ES-I3 (cell line): ENCODE data around the gene CHST8.
"Not testable (repeated sequence)": the region's sequence is repeated elsewhere in the genome, so short reads cannot be mapped to it uniquely, and the experiment has no call there.

ENCODE experiments used
- H3K36me3 ChIP-seq: 2 replicates; pipeline ENCODE4 v1.6.1; 2013; ENCODE audit warnings: mild to moderate bottlenecking, low read length, control low read depth, moderate library complexity; ENCODE audit not compliant: insufficient read depth
- H3K4me1 ChIP-seq: 2 replicates; pipeline ENCODE4 v1.6.1; 2013; ENCODE audit warnings: mild to moderate bottlenecking, control low read depth, low read length; ENCODE audit not compliant: insufficient read depth
- H3K9ac ChIP-seq: 2 replicates; pipeline ENCODE4 v1.6.1; 2013; ENCODE audit warnings: low read depth, mild to moderate bottlenecking, low read length, moderate library complexity
- H3K9me3 ChIP-seq: 2 replicates; pipeline ENCODE4 v1.6.1; 2013; ENCODE audit warnings: mild to moderate bottlenecking, low read length, moderate library complexity; ENCODE audit not compliant: control insufficient read depth, insufficient read depth

CHST8 gene

DNA sequence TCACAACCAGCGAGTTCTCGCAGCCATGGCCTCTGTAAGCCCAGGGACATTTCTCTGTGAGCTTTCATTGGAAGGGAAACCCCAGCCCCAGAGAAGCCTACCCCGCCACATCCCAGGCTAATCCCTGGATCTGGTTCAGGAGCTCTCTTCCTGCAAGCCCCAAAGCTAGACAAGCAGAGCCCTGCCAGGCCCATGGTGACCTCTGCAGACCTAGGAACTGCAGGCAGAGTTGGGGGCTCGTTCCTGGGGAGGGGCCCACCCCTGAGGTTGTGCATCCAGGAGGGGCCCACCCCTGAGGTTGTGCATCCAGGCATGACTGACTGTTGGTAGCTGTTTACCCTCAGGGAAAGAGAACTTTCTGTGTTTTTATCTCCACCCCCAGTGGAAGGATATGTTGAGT is 196.7 kb downstream of the CHST8 start:
- H3K4me1 ChIP-seq, result peaks cover 4% of the 10 kb centered on the region; the same call in 1 of the 2 replicates

DNA sequence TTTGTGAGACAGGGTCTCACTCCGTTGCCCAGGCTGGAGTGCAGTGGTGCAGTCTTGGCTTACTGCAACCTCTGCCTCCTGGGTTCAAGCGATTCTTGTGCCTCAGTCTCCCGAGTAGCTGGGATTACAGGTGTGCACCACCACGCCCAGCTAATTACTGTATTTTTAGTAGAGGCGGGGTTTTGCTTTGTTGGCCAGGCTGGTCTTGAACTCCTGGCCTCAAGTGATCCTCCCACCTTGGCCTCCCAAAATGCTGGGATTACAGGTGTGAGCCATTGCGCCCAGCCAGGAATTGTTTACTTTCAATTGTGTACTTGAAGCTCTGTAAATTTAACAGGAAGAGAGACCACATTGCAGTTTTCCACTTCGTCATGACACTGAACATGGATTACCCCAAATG is 197.3 kb downstream of the CHST8 start:
- 0 out of 2 replicates have a peak overlapping the region, but pooled peaks have one; percentile 74 for H3K9ac ChIP-seq
- not testable (repeated sequence) for H3K36me3 ChIP-seq, H3K4me1 ChIP-seq, H3K9me3 ChIP-seq

More for the DNA sequence above, 196.7 kb downstream of the CHST8 start:
- Histone ChIP-seq H3K36me3 (no peaks in the 10 kb centered on the region), H3K9ac (no peak overlapping the region), H3K9me3 (no peaks in the 10 kb centered on the region; the same call in 1 of the 2 replicates)

DNA sequence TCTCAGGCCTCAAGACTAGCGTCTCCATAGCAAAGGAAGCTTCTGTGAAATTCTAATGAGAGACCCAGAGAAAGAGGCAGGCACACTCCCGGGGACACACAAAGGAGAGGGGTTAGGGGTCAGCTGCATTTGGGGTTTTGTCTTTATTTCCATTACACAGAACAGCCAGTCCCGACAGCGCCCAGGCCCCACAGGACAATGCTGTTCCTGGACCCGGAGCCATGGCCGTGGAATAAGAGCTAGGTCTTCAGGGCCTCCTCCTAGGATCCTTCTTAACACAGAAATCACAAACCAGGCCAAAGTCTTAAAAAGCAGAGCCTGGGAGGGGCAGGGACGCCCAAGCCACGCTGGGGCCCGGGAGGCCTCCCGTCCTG is 197.7 kb downstream of the CHST8 start:
- no peaks in the 10 kb centered on the region; the same call in 1 of the 2 replicates for H3K9me3 ChIP-seq
- H3K9ac ChIP-seq, result peak overlapping the region; percentile 74
- peaks cover 4% of the 10 kb centered on the region; the same call in 1 of the 2 replicates for H3K4me1 ChIP-seq
- H3K36me3 ChIP-seq, result no peaks in the 10 kb centered on the region

DNA sequence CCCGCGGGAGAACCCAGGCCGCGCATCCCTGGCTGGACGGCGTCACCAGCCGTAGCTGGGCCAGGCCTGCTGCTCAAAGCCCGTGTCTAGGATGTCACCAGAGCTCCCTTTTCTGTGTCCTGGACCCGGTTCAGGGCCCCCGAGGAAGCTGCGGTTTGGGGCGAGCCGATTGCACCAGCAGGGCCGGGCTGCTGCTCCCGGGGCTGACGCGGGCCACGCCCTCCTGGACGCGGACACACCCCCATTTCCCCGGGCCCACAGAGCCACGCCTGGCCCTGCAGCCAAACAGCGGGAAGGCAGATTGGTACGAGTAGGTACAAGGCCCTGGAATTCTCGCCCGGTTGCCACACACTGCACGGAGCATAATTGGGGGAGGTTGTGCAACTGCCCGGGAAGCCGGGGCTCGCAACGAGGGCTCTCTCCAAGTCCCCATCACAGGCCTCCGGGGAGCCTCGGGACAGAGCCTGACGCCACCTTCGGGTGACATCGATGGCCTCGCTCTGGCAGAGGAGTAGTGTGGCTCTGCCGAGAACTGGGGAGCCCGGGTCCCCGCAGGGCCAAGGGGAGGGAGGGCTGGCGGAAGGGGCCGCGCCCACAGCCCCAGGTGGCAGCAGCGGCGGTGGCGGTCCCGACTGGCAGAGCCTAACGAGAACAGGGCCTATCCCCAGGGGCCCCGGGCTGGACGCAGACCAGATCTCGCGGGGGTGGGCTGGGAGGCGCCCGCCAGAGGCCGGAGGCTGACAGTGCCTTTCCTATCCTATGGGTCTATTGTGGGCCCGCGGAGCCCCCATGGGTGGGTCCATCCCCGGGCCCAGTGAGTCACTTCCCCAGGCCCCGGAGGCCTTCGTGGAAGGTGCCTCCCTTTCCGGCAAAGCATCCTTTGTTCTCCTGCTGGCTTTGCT is 198.4 kb downstream of the CHST8 start:
- no peaks in the 10 kb centered on the region; the same call in 1 of the 2 replicates for H3K9me3 ChIP-seq
- H3K36me3 ChIP-seq, result no peaks in the 10 kb centered on the region
- H3K9ac ChIP-seq, result peak overlapping the region; percentile 74
- H3K4me1 ChIP-seq, result peaks cover 4% of the 10 kb centered on the region; the same call in 1 of the 2 replicates

DNA sequence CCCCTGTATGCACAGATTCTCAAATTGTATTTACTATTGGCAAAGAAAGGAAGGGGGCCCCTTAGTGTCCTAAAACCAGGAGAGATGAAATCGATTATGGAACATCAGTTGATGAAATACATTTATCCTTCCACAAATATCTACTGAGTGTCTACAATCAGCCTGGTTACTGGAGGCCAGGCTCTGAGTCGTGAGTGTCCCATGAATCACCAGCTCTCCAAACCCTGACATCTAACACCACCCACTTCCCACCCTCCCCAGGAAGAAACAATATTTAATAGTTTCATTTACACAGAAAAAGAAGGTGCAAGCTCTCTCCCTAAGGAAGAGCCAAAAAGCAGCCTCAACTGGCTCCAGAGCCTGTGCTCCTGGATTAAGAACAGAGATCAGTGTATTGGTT is 200.1 kb downstream of the CHST8 start:
- Histone ChIP-seq H3K9me3 (no peaks in the 10 kb centered on the region; the same call in 1 of the 2 replicates), H3K4me1 (peaks cover 4% of the 10 kb centered on the region; the same call in 1 of the 2 replicates), H3K9ac (no peak overlapping the region), H3K36me3 (no peaks in the 10 kb centered on the region)
